ENCODE results near the gene NCBP1. TPM values are rescaled to one million over a fixed set of nuclear protein-coding genes. Genes with fewer than 3 reads are reported as not detected.

Gene NCBP1
- total and polyA plus RNA-seq, 2 of the 4 experiments (the other 2 are of a cell fraction): 17.8 to 46.4 TPM

DNA sequence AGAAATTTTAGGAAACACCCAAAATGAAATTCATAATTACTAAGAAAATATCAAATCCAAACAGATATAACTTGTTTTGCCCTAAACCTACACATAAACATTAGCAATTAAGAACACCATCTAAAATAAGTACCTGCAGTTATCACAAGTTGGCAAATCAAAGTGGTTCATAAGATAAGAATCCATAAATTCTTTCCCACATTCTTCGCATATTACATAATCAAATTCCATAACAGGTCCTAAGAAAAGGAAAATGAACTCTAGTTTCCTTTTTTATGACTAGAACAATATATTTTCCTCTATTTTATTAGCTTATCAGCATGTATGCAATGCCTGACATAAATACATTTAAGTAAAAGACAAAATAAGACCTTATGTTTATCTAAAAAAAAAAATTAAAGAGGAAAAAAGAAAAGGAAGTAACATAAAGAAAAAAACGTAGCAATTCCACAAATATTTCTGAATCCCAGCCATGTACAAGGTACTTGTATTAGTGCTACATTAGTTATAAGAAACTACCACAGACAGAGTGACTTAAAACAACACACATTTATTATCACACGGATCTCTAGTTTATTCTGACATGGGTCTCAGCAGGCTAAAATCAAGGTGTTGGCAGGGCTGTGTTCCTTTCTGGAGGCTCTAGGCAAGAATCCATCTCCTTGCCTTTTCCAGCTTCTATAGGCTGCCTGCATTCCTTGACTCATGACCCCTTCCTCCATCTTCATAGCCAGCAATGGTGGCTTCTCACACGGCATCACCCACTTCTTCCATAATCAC lies 56.0 kb downstream of the NCBP1 start:
- Histone ChIP-seq H2AK9ac (replicated peaks; ENCODE audit: low read depth, low read length, poor library complexity) (no peak overlapping the region), H3K9ac (ENCODE audit: low read depth, low read length) (no peak overlapping the region), H2AFZ (replicated peaks; ENCODE audit: low read length, poor library complexity) (no peak overlapping the region), H3K79me1 (ENCODE audit: low read depth in 1 of 2, low read length in 2 of 2) (peaks cover 6 to 27% of the 10 kb centered on the region in 2 experiments), H3K9me3 (ENCODE audit: control insufficient read depth, insufficient read depth, low read length) (no peaks in the 10 kb centered on the region), H2BK120ac (ENCODE audit: low read depth, low read length) (0 out of 2 replicates have a peak overlapping the region, but pooled peaks have one; percentile 33), H3K14ac (replicated peaks; ENCODE audit: low read depth, low read length) (peak overlapping the region; percentile 72; the same call in 1 of the 2 replicates), H2BK15ac (ENCODE audit: low read depth, low read length) (no peak overlapping the region), H3K56ac (ENCODE audit: extremely low read depth, insufficient read depth, low read length) (no peak overlapping the region), H3K18ac (ENCODE audit: low read depth, low read length) (no peak overlapping the region), H4K20me1 (ENCODE audit: insufficient read depth, low read length) (0 out of 2 replicates have a peak, but pooled peaks cover 4% of the 10 kb centered on the region), H3K9me1 (ENCODE audit: insufficient read depth, low read length) (peaks cover 10% of the 10 kb centered on the region), H4K8ac (ENCODE audit: low read depth in 2 of 2, low read length in 2 of 2) (no peak overlapping the region), H4K5ac (ENCODE audit: low read depth, low read length) (no peak overlapping the region), H3K27ac (ENCODE audit: insufficient read depth, low read length) (no peak overlapping the region), H3K4me1 (ENCODE audit: control insufficient read depth, insufficient read depth, low read length) (peaks cover 2% of the 10 kb centered on the region), H3K36me3 (ENCODE audit: control insufficient read depth, insufficient read depth, low read length) (peaks cover 20% of the 10 kb centered on the region), H3K4me3 (ENCODE audit: insufficient read depth, low read depth, low read length) (no peak overlapping the region), H3K23ac (ENCODE audit: low read depth, low read length) (no peak overlapping the region; the same call in 1 of the 2 replicates), H3K27me3 (ENCODE audit: control insufficient read depth, insufficient read depth, low read length) (no peaks in the 10 kb centered on the region), H2BK5ac (ENCODE audit: low read depth, low read length, poor library complexity, severe bottlenecking) (no peak overlapping the region), H2AK5ac (ENCODE audit: low read depth, low read length) (peak overlapping the region; percentile 65), H2BK20ac (ENCODE audit: low read depth, low read length) (no peak overlapping the region), H4K91ac (ENCODE audit: insufficient read depth, low read depth, low read length) (peak overlapping the region; percentile 6; the same call in 1 of the 2 replicates), H3K4ac (ENCODE audit: low read depth, low read length) (peak overlapping the region; percentile 35; the same call in 1 of the 2 replicates), H3K4me2 (ENCODE audit: low read depth, low read length) (no peak overlapping the region)
- TF ChIP-seq, protein P1, sequence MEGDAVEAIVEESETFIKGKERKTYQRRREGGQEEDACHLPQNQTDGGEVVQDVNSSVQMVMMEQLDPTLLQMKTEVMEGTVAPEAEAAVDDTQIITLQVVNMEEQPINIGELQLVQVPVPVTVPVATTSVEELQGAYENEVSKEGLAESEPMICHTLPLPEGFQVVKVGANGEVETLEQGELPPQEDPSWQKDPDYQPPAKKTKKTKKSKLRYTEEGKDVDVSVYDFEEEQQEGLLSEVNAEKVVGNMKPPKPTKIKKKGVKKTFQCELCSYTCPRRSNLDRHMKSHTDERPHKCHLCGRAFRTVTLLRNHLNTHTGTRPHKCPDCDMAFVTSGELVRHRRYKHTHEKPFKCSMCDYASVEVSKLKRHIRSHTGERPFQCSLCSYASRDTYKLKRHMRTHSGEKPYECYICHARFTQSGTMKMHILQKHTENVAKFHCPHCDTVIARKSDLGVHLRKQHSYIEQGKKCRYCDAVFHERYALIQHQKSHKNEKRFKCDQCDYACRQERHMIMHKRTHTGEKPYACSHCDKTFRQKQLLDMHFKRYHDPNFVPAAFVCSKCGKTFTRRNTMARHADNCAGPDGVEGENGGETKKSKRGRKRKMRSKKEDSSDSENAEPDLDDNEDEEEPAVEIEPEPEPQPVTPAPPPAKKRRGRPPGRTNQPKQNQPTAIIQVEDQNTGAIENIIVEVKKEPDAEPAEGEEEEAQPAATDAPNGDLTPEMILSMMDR (conservative IDR thresholded peaks at IDR 0.05; ENCODE audit: low read depth, low read length): no peak
- TF ChIP-seq CEBPB (IDR thresholded peaks at IDR 0.05; ENCODE audit: low read depth, low read length) (peak; percentile 32; the same call in 1 of the 2 replicates), BHLHE40 (IDR thresholded peaks at IDR 0.05; ENCODE audit: low read depth, low read length) (no peak)
- dilution Hi-C loops (cut with HindIII; ENCODE audit: low sequenced_read_pairs, unreplicated experiment): no loop called here
- CTCF ChIA-PET: no interaction called here
- intact Hi-C loops (cut with micrococcal nuclease): no loop called here
- DNase-seq (peak; percentile 17), ATAC-seq (ENCODE audit: low read depth) (peak; percentile 35)
- no TSS peak for BruUV-seq (replicated peaks)
- POLR2A ChIA-PET (ENCODE audit: unreplicated experiment): no interaction called here
- in situ Hi-C loops (cut with MboI; ENCODE audit: low sequenced_read_pairs): no loop called here
- 80% methylated on average over 1 of the region's 4 CpGs; no CpG with 5 or more reads in 1 of the 2 experiments for WGBS, 2 experiments (ENCODE audit: extremely low coverage in 2 of 2, insufficient read length in 1 of 2)
